ENCODE results near the gene CRELD2. TPM values are rescaled to one million over a fixed set of nuclear protein-coding genes. Genes with fewer than 3 reads are reported as not detected.

CRELD2 gene
- total RNA-seq, 1 donor from 2014 or later: 24.9 TPM

GRCh38 chr22:49906799-49907290 is 11.6 kb upstream of the CRELD2 start:
- no peak for DNase-seq
- no peak for TF ChIP-seq CTCF (IDR thresholded peaks at IDR 0.05; ENCODE audit: partially characterized antibody, unreplicated experiment)
- Mint-ChIP-seq H3K36me3 (ENCODE audit: unreplicated experiment) (no peaks in the 10 kb centered on the region), H3K27ac (ENCODE audit: unreplicated experiment) (no peak overlapping the region), H3K9me3 (ENCODE audit: unreplicated experiment) (peaks cover 8% of the 10 kb centered on the region), H3K4me1 (ENCODE audit: low read depth, unreplicated experiment) (peaks cover 3% of the 10 kb centered on the region), H3K27me3 (ENCODE audit: unreplicated experiment) (peaks cover 6% of the 10 kb centered on the region), H3K4me3 (ENCODE audit: unreplicated experiment) (no peak overlapping the region)

- H3K4me3 Mint-ChIP-seq (ENCODE audit: unreplicated experiment): no peak overlapping the region
- H3K36me3 Mint-ChIP-seq (ENCODE audit: unreplicated experiment): no peaks in the 10 kb centered on the region
- H3K9me3 Mint-ChIP-seq (ENCODE audit: unreplicated experiment): peaks cover 6% of the 10 kb centered on the region
- H3K4me1 Mint-ChIP-seq (ENCODE audit: low read depth, unreplicated experiment): peaks cover 3% of the 10 kb centered on the region
- H3K27ac Mint-ChIP-seq (ENCODE audit: unreplicated experiment): no peak overlapping the region
- no peak for DNase-seq
- TF ChIP-seq CTCF (IDR thresholded peaks at IDR 0.05; ENCODE audit: partially characterized antibody, unreplicated experiment): no peak
- peaks cover 9% of the 10 kb centered on the region for H3K27me3 Mint-ChIP-seq (ENCODE audit: unreplicated experiment)
Observed at GRCh38 chr22:49907807-49908206, 10.6 kb upstream of the CRELD2 start.

GRCh38 chr22:49909476-49910205 is 8.8 kb upstream of the CRELD2 start:
- H3K36me3 Mint-ChIP-seq (ENCODE audit: unreplicated experiment): no peaks in the 10 kb centered on the region
- H3K9me3 Mint-ChIP-seq (ENCODE audit: unreplicated experiment): peaks cover 6% of the 10 kb centered on the region
- H3K4me3 Mint-ChIP-seq (ENCODE audit: unreplicated experiment): no peak overlapping the region
- H3K27ac Mint-ChIP-seq (ENCODE audit: unreplicated experiment): no peak overlapping the region
- peaks cover 3% of the 10 kb centered on the region for H3K4me1 Mint-ChIP-seq (ENCODE audit: low read depth, unreplicated experiment)
- DNase-seq: no peak
- peaks cover 9% of the 10 kb centered on the region for H3K27me3 Mint-ChIP-seq (ENCODE audit: unreplicated experiment)
- no peak for TF ChIP-seq CTCF (IDR thresholded peaks at IDR 0.05; ENCODE audit: partially characterized antibody, unreplicated experiment)

- H3K4me3 Mint-ChIP-seq (ENCODE audit: unreplicated experiment): no peak overlapping the region
Observed at GRCh38 chr22:49910229-49911155, 7.9 kb upstream of the CRELD2 start.

More at GRCh38 chr22:49910229-49911155, 7.9 kb upstream of the CRELD2 start:
- Mint-ChIP-seq H3K36me3 (ENCODE audit: unreplicated experiment) (no peaks in the 10 kb centered on the region), H3K27ac (ENCODE audit: unreplicated experiment) (no peak overlapping the region), H3K27me3 (ENCODE audit: unreplicated experiment) (peaks cover 6% of the 10 kb centered on the region), H3K4me1 (ENCODE audit: low read depth, unreplicated experiment) (peaks cover 3% of the 10 kb centered on the region), H3K9me3 (ENCODE audit: unreplicated experiment) (peaks cover 2% of the 10 kb centered on the region)
- TF ChIP-seq CTCF (IDR thresholded peaks at IDR 0.05; ENCODE audit: partially characterized antibody, unreplicated experiment): no peak
- DNase-seq: no peak
